ENCODE data around the gene ABCD4.

DNA sequence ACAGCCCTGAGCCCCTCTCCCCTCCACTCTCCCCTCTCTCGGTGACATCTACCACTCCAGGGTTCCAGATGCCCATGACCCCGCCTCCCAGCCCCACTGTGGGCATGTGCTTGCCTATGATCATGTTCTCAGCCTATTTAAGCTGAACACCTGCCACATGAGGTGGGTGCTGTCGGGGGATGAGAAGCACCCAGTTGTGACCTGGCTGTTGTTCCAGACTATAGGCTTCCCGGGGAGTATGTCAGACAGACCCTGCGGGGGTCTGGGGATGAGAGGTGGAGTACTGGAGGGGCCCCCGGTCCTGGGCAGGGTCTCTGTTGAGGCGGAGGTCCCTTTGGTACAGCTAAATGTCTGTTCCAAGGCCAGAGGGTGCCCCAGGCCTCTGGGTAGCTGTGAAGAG lies 57.4 kb downstream of the ABCD4 start:
- TF ChIP-seq CTCF (IDR thresholded peaks at IDR 0.05 in 8 of 11, conservative IDR thresholded peaks at IDR 0.05 in 3 of 11) (no peak), POLR2AphosphoS5 (IDR thresholded peaks at IDR 0.05) (no peak)
